GM21723 (cell line): ENCODE results near the gene DDX47.

Source experiments
- ATAC-seq: cut with Tn5 transposase; IDR thresholded peaks from one replicate; pipeline ENCODE4 v1.9.1; 2021; ENCODE audit warnings: mild to moderate bottlenecking, moderate library complexity; ENCODE audit not compliant: unreplicated experiment

The DDX47 gene

DNA sequence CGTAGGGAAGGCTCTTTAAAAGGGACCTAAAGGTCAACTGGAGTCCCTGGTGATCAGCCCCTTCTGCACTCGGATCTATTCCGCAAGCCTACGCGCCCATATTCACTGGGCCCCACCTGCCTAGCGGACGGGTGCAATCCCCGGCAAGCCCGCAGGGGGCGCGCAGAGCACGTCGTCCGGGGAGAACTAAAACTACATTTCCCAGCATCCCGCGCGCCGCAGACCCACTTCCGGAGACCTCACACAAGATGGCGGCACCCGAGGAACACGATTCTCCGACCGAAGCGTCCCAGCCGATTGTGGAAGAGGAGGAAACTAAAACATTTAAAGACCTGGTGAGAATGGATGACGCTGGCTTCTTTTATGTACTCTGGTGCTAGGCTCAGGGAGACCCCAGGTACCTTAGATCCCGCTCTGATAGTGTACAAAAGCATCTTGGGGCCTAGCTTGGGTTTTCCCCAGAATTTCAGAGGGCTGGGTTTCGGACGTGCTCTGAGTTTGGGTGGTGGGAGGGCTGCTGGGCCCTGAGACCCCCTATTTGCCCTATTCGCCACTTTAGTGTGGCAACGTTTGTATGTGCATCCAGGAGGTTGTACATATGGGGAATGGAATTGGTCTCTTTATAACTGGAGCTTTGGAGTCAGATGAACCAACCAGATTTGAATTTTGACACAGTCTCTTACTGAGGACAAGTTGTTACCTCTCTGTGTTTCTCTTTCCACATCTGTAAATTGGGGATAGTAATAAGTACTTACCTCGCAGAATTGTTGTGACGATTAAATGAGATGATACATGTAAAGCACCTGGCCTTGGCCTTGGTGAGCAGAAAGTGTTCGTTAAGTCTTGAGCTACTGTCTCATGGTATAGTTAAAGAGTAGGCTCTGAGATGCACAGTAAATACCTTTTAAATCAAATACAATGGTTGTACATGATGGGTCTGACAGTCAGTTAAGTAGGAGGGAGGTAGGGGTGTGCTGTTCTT lies at the start of gene DDX47:
Gene DDX47 (plus strand): TSS at position 227 of the 982 bp plus-strand sequence. CDS start 22 bp downstream, at position 249.
- peak; percentile 78 for ATAC-seq

DNA sequence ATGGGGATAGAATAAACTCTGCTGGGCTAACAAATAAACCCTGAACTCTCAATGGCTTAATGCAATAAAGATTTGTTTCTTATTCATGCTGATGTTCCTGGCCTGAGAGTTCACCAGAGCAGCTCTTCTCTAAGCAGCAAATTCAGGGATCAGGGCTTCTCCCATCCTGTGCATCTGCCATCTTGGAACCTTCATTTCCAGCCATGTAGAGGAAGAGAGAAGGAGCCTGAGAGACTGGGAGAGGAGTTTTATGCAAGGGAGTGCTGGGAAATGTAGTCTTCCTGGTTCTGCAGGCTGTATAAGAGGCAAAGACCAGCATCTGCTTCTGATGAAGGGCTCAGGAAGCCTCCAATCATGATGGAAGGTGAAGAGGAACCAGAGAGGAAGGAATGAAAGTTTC lies 48.3 kb upstream of the DDX47 start:
- no peak for ATAC-seq

DNA sequence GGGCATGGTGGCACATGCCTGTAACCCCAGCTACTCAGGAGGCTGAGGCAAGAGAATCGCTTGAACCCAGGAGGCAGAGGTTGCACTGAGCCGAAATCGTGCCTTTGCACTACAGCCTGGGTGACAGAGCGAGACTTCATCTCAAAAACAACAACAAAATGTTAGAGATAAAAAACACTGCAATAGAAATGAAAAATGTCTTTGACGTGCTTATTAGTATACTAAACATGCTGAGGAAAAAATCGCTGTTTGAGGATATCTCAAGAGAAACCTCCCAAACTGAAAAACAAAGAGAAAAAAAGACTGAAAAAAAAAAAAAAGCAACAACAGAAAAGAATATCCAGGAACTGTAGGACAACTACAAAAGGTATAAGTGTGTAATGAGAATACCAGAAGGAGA lies 42.9 kb upstream of the DDX47 start:
- ATAC-seq, result no peak

DNA sequence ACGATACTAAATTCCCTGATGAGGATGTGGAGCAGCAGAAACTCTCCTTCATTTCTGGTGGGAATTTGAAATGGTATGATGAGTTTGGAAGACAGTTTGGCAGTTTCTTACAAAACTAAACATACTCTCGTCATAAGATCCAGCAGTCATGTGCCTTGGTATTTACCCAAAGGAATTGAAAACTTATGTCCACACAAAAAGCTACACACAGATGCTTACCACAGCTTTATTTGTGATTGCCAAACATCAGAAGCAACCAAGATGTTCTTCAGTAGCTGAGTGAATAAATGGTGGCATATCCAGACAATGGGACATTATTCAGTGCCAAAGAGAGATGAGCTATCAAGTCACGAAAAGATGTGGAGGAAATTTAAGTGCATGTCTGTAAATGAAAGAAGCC lies 38.4 kb upstream of the DDX47 start:
- ATAC-seq, result no peak

DNA sequence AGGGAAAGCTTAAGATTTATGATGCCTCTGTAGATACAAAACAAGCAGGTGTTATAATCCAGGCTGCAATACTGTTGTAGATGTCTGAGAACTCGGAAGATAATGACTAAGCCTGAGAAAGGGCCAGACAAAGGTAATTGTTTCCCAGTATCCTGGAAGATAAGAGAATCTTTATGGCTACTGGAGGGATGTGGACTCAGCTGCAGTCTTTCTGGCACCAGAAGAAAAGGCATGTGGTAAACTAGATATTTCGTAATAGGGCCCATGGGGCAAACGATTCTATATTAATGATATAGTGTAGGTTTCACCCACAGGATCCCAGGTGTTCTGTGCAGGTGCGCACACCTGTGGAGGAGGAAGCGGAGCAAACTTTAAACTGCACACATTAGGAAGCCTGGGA lies 36.9 kb upstream of the DDX47 start:
- ATAC-seq, result no peak

DNA sequence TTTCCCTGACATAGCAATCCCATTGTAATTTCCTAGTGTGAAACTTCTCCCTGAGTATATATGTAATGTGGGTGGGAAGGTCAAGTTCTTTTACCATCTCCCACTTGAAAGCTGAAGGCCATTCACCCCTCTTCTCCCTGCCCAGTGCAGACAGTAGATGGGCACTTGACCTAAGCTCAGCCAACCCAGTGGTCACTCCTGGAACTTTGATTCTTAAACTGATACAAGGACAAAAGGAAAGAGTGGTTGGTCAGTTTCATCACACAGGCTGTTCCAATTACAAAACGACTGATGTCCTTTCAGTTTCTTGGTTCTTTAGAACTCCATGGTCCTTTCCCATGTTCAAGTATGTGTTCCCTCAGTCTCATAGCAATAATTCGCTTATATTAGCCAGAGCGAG lies 36.1 kb upstream of the DDX47 start:
- no peak for ATAC-seq

DNA sequence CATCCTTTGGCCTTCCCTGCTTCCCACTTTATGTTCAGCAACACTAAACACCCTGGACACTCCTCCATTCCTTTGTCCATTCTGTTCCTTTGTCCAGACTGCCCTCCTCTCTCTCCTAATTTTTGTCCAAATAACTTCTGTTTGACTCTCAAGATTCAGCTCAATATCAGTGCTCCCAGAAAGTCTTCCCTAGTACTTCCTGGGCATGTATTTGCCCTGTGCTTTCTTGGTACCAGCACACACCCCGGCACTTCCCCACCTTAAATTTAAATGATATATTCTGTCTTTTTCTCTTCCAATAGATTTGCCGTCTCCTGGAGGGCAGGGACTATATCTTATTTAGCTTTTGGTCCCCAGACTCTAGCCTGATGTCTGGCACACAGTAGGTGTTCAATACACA lies 34.1 kb upstream of the DDX47 start:
- ATAC-seq, result no peak

DNA sequence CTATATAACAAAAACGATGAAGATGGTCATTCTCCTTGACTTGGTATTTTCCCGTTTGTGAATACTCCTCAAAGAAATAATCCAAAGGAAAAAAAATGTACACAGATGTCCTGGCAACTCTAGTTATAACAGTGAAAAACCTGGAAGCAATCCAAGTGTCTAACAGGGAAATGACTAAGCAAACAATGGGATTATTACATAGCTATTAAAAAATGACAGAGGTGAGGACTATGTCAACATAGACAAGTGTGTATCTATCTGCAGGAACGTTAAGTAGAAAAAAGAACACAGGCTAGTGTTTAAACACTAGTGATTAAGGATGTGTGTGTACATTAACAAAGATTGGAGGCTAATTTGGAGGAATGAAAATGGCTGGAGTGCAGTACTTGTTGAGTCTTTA lies 33.6 kb upstream of the DDX47 start:
- ATAC-seq, result no peak

DNA sequence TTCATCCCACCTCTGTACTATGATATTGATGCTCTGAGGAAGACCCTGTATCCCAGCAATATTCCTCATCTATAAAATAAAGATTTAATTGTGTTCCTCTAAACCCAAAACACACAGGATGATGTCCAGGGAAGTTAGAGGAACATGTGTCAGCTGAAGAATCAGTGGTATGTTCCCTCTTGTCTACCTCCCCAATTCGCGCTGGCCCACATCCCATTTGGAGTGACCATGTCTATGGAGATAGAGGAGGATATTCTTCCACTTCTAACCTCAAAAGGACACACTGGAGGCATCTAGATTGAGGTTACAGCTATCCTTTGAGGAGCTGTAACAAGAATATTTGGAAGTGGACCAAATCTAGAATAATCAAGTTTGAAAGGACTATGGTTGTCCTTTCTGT lies 29.0 kb upstream of the DDX47 start:
- ATAC-seq, result no peak

DNA sequence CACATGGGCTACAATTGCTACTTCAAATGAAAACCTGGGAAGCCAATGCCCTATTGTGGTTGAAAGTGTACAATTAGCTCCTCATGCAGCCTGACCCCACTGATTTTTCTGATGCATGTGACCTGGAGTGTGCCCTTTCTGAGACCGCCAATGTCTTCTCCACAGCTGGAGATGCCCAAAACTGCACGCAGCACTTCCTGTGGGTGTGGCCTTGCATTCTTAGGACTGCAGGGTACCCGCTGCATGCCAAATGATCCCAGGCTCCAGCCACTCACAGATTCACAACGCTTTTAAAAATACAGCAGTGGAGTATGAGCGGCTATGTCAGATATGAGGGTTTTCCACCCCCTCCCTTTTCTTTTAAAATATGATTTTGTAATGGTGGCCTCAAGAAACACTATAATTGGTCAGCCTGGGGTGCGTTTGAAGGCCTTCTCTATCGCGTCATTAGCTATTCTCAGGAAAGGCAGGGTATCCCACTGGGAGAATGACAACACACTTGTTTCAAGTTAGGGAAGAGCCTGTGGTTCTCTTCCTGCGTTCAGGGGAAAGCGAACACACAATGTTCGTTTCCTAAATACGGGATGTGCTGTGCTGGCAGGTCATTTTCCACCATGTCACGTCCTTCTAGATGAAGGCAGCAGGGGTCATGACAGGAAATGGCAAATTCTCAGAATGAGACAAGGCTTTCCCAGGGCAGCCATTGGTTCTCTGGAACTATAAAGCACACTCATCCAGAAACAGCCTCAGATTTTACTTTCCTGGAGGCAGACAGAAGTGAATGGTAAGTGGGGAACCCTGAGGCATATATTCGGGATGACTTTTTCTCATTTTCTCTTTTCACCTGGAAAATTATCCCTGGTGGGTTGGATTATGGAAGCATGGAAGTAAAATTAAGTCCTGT lies 28.0 kb upstream of the DDX47 start, which contains the start of gene APOLD1:
Gene APOLD1 (plus strand): TSS at position 749 of the 904 bp plus-strand sequence. CDS start 33 bp downstream, at position 782.
- ATAC-seq, result no peak

DNA sequence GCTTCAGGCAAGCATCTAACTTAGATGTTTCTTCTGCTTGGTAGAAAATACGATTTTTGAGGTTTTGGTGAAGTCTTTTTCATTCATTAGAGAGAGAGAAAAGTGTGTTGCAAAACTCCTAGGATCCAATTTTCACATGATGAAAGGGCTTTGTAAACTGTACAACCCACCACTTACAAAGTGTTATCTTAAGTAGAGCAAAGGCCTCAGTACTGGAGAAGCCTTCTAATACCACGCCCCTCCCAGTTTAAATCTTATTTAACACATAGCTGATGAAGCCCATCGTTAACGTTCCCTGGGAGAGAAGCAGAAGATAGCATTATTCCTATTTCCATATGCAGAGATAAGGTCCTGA lies 26.8 kb upstream of the DDX47 start:
- peak; percentile 10 for ATAC-seq

DNA sequence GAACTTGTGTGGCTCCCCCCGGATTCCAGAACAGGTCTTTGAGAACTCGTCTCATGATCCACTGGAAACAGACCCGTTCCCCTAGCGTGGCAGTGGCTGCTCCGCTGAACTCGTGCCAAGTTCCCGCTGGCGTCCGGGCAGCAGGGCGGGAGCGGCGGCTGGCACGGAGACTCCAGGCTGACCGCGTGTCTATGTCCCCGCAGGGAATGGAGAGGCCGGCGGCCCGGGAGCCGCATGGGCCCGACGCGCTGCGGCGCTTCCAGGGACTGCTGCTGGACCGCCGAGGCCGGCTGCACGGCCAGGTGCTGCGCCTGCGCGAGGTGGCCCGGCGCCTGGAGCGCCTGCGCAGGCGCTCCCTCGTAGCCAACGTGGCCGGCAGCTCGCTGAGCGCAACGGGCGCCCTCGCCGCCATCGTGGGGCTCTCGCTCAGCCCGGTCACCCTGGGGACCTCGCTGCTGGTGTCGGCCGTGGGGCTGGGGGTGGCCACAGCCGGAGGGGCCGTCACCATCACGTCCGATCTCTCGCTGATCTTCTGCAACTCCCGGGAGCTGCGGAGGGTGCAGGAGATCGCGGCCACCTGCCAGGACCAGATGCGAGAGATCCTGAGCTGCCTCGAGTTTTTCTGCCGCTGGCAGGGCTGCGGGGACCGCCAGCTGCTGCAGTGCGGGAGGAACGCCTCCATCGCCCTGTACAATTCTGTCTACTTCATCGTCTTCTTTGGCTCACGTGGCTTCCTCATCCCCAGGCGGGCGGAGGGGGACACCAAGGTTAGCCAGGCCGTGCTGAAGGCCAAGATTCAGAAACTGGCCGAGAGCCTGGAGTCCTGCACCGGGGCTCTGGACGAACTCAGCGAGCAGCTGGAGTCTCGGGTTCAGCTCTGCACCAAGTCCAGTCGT lies 26.2 kb upstream of the DDX47 start:
- ATAC-seq, result peak; percentile 77

DNA sequence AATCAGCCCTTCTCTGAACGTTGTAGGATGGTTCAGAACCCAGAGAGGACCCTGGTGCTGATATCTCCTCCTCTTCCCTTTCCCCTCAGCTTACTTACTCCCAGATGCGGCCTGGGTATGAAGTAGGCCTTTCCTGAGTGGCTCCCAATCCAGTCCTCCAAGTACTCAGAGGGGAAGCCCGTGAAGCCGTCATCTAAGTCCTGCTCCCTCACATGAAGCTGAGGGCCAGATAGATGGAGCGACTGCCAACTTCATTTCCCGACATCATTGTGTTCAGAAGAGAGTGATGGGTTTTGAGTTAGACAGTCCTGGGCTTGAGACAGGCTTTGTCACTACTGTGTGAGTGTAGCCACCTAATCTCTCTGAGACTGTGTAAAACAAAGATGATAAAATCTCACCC lies 25.0 kb upstream of the DDX47 start:
- ATAC-seq, result no peak

DNA sequence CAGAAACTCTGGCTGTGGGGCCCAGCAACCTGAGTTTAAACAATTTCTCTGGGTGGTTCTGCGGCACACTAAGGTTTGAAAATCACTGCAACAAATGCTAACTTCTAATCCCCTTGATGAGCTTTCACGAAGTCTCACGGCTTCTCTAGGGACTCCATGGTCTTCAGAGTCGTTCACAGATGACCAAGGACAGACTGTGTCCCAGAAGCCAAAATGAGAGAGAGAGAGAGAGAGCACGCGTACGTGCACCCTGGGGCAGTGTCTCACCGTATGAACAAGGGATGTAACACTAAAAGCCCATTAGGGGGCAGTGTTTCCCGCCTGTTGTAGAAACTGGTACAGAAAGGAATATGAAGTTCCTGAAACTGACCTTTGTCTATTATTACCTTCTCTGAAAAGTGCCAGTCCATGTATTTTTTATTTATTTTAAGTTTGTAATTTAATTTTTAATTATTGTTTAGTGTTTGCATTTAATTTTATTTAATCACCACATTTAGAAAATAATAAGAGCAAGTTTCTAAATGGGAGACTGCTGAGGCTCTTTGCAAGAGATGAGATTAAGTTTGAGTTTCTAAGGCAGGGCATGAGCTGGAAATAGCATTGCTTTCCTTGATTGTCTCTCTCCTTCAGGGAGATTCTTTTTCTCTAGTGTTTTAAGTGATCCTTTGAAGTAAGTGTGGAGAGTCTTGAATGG lies 24.3 kb upstream of the DDX47 start:
- peak; percentile 62 for ATAC-seq

DNA sequence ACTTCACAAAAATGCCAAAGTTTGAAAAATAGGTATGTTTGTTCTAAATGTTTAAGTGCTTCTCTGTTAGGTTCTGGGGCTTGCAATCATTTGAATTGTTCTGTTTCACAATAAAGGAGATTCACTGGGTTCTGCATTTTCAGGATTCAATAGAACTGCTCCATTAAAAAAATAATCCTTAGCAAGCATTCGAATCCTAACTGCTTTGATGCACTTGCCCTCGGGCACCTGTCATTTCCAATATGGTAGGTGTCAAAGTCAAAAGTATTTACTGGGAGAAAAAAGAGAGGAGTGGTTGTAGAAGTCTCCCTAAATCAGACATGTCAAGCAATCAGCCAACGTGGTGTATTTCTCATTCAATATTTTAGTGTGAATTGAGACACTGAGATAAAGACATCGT lies 22.2 kb upstream of the DDX47 start:
- no peak for ATAC-seq

DNA sequence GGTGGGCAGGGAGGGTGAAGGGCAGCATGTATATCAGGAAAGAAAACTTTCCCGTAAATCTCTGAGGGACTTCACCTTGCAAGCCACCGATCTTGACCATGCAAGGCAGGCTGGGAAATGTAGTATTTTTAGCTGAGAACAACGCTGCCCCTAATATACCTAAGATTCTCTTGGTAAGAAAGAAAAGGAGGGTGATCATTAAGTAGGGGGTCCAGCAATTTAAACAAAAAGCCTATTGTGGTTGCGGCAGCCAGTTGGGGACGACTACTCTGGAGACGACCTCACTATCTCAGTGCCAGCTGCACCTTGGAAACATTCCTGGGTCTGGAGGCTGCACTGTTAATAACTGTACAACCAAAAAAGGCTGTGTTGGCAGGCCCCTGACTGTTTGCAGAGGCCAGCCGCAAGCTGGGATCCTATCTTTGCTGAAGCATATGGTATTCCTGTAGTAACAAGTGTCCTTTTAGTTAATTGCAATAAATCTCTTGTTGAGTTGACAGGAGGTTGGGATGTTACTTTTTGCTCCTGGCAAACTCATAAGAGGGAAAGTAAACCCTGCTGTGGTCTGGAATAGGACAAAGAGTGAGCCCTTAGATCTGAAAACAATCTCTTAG lies 21.3 kb upstream of the DDX47 start:
- ATAC-seq, result no peak

DNA sequence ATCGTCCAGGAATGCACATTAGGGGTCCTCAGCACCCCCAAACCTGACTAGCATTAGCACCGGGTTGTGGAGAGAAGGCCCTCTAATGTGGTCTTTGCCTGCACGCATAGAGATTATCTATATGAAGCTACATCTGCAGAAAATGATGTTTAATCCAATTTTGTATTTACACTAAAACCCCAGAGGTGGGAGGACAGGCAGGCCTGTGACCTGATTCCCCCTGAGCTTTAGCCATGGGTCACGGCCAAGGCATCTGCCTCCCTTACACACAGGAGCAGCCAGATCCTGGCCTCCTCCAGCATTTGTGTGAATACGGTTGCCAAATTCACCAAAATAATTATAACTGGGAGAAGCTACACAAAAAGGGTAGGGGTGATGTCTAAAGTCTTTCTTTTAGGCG lies 20.7 kb upstream of the DDX47 start:
- no peak for ATAC-seq

DNA sequence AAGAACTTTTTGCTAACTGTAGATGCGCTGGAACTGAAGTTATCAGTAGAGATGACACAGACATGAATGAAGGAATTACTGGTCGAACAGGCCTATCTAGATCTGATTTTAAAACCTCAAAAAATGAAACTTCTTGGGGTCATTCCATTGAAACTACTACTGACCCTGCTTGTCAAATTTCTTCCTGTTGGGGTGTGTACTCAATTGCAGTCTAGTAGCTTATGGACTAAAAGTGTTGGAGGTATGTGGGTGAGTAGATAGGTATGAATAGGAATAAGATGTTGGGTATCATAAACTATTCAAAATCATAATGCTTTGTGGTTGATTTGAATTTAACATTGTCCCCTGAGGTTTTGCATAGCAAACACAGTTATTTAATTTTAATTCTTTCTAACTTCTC lies 18.5 kb upstream of the DDX47 start:
- ATAC-seq, result no peak

DNA sequence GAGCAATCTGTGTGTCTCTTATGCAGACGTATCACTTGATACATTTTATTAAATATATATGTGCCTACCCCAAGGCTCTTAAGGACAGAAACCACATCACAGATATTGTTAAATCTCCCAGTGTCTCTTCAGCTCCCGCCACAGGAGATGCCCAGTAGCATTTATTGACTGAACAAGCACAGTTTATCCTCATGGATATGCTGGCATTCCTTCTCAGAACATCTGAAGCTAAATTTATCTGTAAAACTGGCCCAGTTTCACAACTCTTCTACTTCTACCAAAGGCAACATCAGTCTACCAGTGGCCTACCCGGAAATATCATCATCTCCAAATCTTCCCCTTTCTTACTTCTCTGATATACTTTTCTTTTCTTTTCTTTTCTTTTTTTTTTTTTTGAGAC lies 17.0 kb upstream of the DDX47 start:
- no peak for ATAC-seq
